Measurements from ENCODE around the gene SLX4IP.

Gene SLX4IP

GRCh38 chr20:10619427-10619826 is 184.3 kb downstream of the SLX4IP start:
- no peak for TF ChIP-seq POLR2AphosphoS5 (IDR thresholded peaks at IDR 0.05; ENCODE audit: low read depth, low read length)
- TF ChIP-seq TAF1 (IDR thresholded peaks at IDR 0.05; ENCODE audit: borderline replicate concordance, low read depth, low read length): no peak
- no peak for TF ChIP-seq POLR2A (IDR thresholded peaks at IDR 0.05; ENCODE audit: low read depth, low read length)
- FAIRE-seq (no peak), DNase-seq (ENCODE audit: insufficient read length) (no peak)

- DNase-seq (ENCODE audit: insufficient read length) (no peak), FAIRE-seq (no peak)
- TF ChIP-seq POLR2AphosphoS5 (IDR thresholded peaks at IDR 0.05; ENCODE audit: low read depth, low read length) (no peak), TAF1 (IDR thresholded peaks at IDR 0.05; ENCODE audit: borderline replicate concordance, low read depth, low read length) (no peak), POLR2A (IDR thresholded peaks at IDR 0.05; ENCODE audit: low read depth, low read length) (no peak)
These were observed 186.0 kb downstream of the SLX4IP start for GRCh38 chr20:10621149-10621548.

GRCh38 chr20:10622657-10623418 is 187.7 kb downstream of the SLX4IP start:
- no peak for FAIRE-seq
- TF ChIP-seq TAF1 (IDR thresholded peaks at IDR 0.05; ENCODE audit: borderline replicate concordance, low read depth, low read length): no peak
- no peak for TF ChIP-seq POLR2AphosphoS5 (IDR thresholded peaks at IDR 0.05; ENCODE audit: low read depth, low read length)
- TF ChIP-seq POLR2A (IDR thresholded peaks at IDR 0.05; ENCODE audit: low read depth, low read length): no peak
- no peak for DNase-seq (ENCODE audit: insufficient read length)

- FAIRE-seq: no peak
- no peak for TF ChIP-seq POLR2A (IDR thresholded peaks at IDR 0.05; ENCODE audit: low read depth, low read length)
- TF ChIP-seq POLR2AphosphoS5 (IDR thresholded peaks at IDR 0.05; ENCODE audit: low read depth, low read length): no peak
- TF ChIP-seq TAF1 (IDR thresholded peaks at IDR 0.05; ENCODE audit: borderline replicate concordance, low read depth, low read length): no peak
- DNase-seq (ENCODE audit: insufficient read length): no peak
These were observed 190.5 kb downstream of the SLX4IP start for GRCh38 chr20:10625641-10626040.

- FAIRE-seq (no peak), DNase-seq (ENCODE audit: insufficient read length) (no peak)
- TF ChIP-seq POLR2A (IDR thresholded peaks at IDR 0.05; ENCODE audit: low read depth, low read length): no peak
- TF ChIP-seq TAF1 (IDR thresholded peaks at IDR 0.05; ENCODE audit: borderline replicate concordance, low read depth, low read length): no peak
- TF ChIP-seq POLR2AphosphoS5 (IDR thresholded peaks at IDR 0.05; ENCODE audit: low read depth, low read length): no peak
These were observed 191.8 kb downstream of the SLX4IP start for GRCh38 chr20:10626896-10627295.

- no peak for DNase-seq (ENCODE audit: insufficient read length)
- FAIRE-seq: no peak
- TF ChIP-seq POLR2A (IDR thresholded peaks at IDR 0.05; ENCODE audit: low read depth, low read length): no peak
- TF ChIP-seq TAF1 (IDR thresholded peaks at IDR 0.05; ENCODE audit: borderline replicate concordance, low read depth, low read length): no peak
- TF ChIP-seq POLR2AphosphoS5 (IDR thresholded peaks at IDR 0.05; ENCODE audit: low read depth, low read length): no peak
These were observed 195.0 kb downstream of the SLX4IP start for GRCh38 chr20:10629946-10630650.

GRCh38 chr20:10631126-10631525 is 196.0 kb downstream of the SLX4IP start:
- FAIRE-seq (no peak), DNase-seq (ENCODE audit: insufficient read length) (no peak)
- no peak for TF ChIP-seq POLR2A (IDR thresholded peaks at IDR 0.05; ENCODE audit: low read depth, low read length)

- FAIRE-seq (no peak), DNase-seq (ENCODE audit: insufficient read length) (no peak)
- TF ChIP-seq TAF1 (IDR thresholded peaks at IDR 0.05; ENCODE audit: borderline replicate concordance, low read depth, low read length) (no peak), POLR2AphosphoS5 (IDR thresholded peaks at IDR 0.05; ENCODE audit: low read depth, low read length) (no peak), POLR2A (IDR thresholded peaks at IDR 0.05; ENCODE audit: low read depth, low read length) (no peak)
These were observed 197.8 kb downstream of the SLX4IP start for GRCh38 chr20:10632721-10633509.

- DNase-seq (ENCODE audit: insufficient read length) (no peak), FAIRE-seq (no peak)
- TF ChIP-seq TAF1 (IDR thresholded peaks at IDR 0.05; ENCODE audit: borderline replicate concordance, low read depth, low read length): no peak
- TF ChIP-seq POLR2A (IDR thresholded peaks at IDR 0.05; ENCODE audit: low read depth, low read length): no peak
- TF ChIP-seq POLR2AphosphoS5 (IDR thresholded peaks at IDR 0.05; ENCODE audit: low read depth, low read length): no peak
These were observed 198.6 kb downstream of the SLX4IP start for GRCh38 chr20:10633718-10634117.

- no peak for FAIRE-seq
- TF ChIP-seq POLR2AphosphoS5 (IDR thresholded peaks at IDR 0.05; ENCODE audit: low read depth, low read length): no peak
- no peak for TF ChIP-seq POLR2A (IDR thresholded peaks at IDR 0.05; ENCODE audit: low read depth, low read length)
- no peak for TF ChIP-seq TAF1 (IDR thresholded peaks at IDR 0.05; ENCODE audit: borderline replicate concordance, low read depth, low read length)
- DNase-seq (ENCODE audit: insufficient read length): no peak
These were observed 199.1 kb downstream of the SLX4IP start for GRCh38 chr20:10634211-10634610.

GRCh38 chr20:10634683-10635411 is 199.7 kb downstream of the SLX4IP start:
- no peak for DNase-seq (ENCODE audit: insufficient read length)
- FAIRE-seq: no peak

More at GRCh38 chr20:10634683-10635411, 199.7 kb downstream of the SLX4IP start:
- TF ChIP-seq POLR2AphosphoS5 (IDR thresholded peaks at IDR 0.05; ENCODE audit: low read depth, low read length): no peak
- TF ChIP-seq TAF1 (IDR thresholded peaks at IDR 0.05; ENCODE audit: borderline replicate concordance, low read depth, low read length): no peak
- TF ChIP-seq POLR2A (IDR thresholded peaks at IDR 0.05; ENCODE audit: low read depth, low read length): no peak

Data from GM12892 (cell line).